Astrocyte of the cerebellum (primary cell): ENCODE results near the gene AGPAT3.

Experiments
- DNase-seq: peaks from one replicate; pipeline ENCODE4 v3.0.0-alpha.2; 2011; ENCODE audit warnings: low read depth
- H3K4me3 ChIP-seq: 2 replicates; pipeline ENCODE4 v1.5.1; 2011; ENCODE audit warnings: mild to moderate bottlenecking, low read depth, low read length, moderate library complexity
- CTCF ChIP-seq: IDR thresholded peaks from 2 replicates; pipeline ENCODE4 v1.5.1; 2012; ENCODE audit warnings: low read length, low read depth, moderate library complexity, mild to moderate bottlenecking; ENCODE audit errors: missing control alignments
- in situ Hi-C: cut with HindIII; loops from 2 replicates; pipeline ENCODE4 v1.10.0; 2017; ENCODE audit warnings: low sequenced_read_pairs

The AGPAT3 gene

GRCh38 chr21:43925609-43926008 lies 60.6 kb downstream of the AGPAT3 start:
- in situ Hi-C loops, result no loop called here
- DNase-seq, result no peak
- H3K4me3 ChIP-seq, result no peak overlapping the region
- no peak for TF ChIP-seq CTCF

GRCh38 chr21:43926196-43926595 lies 61.2 kb downstream of the AGPAT3 start:
- DNase-seq, result no peak
- in situ Hi-C loops, result no loop called here
- no peak overlapping the region for H3K4me3 ChIP-seq
- no peak for TF ChIP-seq CTCF

- no peak for DNase-seq
- in situ Hi-C loops, result no loop called here
- TF ChIP-seq CTCF, result no peak
- no peak overlapping the region for H3K4me3 ChIP-seq
These were observed 62.7 kb downstream of the AGPAT3 start for GRCh38 chr21:43927591-43928221.

GRCh38 chr21:43928222-43929125 lies 63.5 kb downstream of the AGPAT3 start:
- in situ Hi-C loops, result no loop called here
- TF ChIP-seq CTCF, result no peak
- H3K4me3 ChIP-seq, result no peak overlapping the region
- DNase-seq, result no peak

- H3K4me3 ChIP-seq, result no peak overlapping the region
- in situ Hi-C loops, result no loop called here
- TF ChIP-seq CTCF, result no peak
- DNase-seq, result no peak
These were observed 64.4 kb downstream of the AGPAT3 start for GRCh38 chr21:43929217-43929971.

GRCh38 chr21:43930074-43930847 lies 65.2 kb downstream of the AGPAT3 start:
- no peak for TF ChIP-seq CTCF
- DNase-seq, result no peak
- in situ Hi-C loops, result no loop called here
- H3K4me3 ChIP-seq, result no peak overlapping the region
